Mucosa of stomach (tissue), 1 donor: ENCODE data around the gene GRM8.

ENCODE experiments used
- H3K27me3 ChIP-seq: one replicate; pipeline ENCODE4 v1.7.0; 2013; ENCODE audit warnings: mild to moderate bottlenecking, low read length; ENCODE audit not compliant: control insufficient read depth, insufficient read depth
- H3K36me3 ChIP-seq: one replicate; pipeline ENCODE4 v1.7.0; 2013; ENCODE audit warnings: low read length; ENCODE audit not compliant: control insufficient read depth, insufficient read depth
- H3K4me1 ChIP-seq: one replicate; pipeline ENCODE4 v1.7.0; 2013; ENCODE audit warnings: mild to moderate bottlenecking, low read length; ENCODE audit not compliant: control insufficient read depth, insufficient read depth
- H3K4me3 ChIP-seq: one replicate; pipeline ENCODE4 v1.7.0; 2013; ENCODE audit warnings: low read length
- H3K9ac ChIP-seq: one replicate; pipeline ENCODE4 v1.7.0; 2013; ENCODE audit warnings: mild to moderate bottlenecking, low read length, moderate library complexity
- H3K9me3 ChIP-seq: one replicate; pipeline ENCODE4 v1.7.0; 2013; ENCODE audit warnings: mild to moderate bottlenecking, low read length, moderate library complexity; ENCODE audit not compliant: control insufficient read depth
- donor health status: Pancreatic carcinoma.

GRM8 gene

DNA sequence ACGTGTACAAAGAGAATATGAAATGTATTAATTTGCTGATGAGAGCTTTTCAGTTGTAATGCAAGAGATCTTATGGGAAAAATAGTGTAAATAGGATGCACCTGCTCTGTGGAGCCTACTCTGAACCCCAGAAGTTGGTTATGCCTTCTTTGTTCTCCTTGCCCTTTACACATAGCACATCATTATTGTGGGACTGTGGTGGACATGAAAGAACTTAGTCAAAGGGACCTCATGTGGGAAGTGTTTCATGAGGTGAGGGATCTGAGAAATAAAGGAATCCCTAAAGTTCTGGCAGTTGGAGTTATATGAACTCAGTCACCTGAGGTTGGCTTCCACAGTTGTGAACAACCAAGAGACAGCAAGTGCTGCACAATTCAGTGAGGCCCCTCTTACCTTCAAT is 66.1 kb downstream of the GRM8 start:
- no peaks in the 10 kb centered on the region for H3K36me3 ChIP-seq
- no peaks in the 10 kb centered on the region for H3K9me3 ChIP-seq
- no peaks in the 10 kb centered on the region for H3K4me1 ChIP-seq
- H3K4me3 ChIP-seq: no peak overlapping the region
- no peaks in the 10 kb centered on the region for H3K27me3 ChIP-seq
- no peak overlapping the region for H3K9ac ChIP-seq

DNA sequence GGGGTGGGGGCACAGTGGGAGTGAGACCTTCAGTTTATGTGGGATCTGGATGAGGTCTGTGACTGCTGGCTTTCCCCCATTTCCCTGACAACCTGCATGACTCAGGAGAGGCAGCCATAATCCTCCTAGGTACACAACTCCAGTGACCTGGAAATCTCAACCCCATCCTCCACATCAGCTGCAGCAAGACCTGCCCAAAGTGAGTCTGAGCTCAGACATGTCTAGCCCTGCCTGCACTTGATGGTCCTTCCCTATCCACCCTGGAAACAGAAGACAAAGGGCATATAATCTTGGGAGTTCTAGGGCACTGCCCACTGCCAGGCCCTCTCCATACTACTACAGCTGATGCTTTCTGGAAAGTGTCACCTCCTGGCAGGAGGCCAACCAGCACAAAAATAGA is 75.6 kb downstream of the GRM8 start:
- Histone ChIP-seq H3K9me3 (no peaks in the 10 kb centered on the region), H3K4me3 (no peak overlapping the region), H3K9ac (no peak overlapping the region), H3K36me3 (no peaks in the 10 kb centered on the region), H3K4me1 (no peaks in the 10 kb centered on the region), H3K27me3 (no peaks in the 10 kb centered on the region)

DNA sequence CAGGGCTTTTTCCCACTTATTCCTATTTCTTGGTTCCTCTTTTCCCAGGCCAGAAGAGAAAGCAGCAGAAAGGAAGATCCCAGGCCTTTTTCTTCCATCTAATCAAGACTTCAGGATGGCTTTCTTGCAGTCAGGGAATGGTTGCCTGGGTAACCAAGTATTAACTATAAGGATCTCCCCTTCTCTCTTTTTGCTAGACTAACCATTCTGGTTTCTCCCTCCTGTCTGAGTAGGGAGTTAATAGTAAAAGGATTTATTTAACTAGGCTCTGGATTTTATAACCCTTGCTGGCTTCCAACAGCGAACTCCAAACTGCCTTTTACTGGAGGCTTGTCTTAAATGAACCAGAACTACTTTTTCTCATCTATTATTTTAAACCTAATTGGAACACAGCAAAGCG is 90.4 kb downstream of the GRM8 start:
- no peaks in the 10 kb centered on the region for H3K9me3 ChIP-seq
- no peak overlapping the region for H3K9ac ChIP-seq
- H3K27me3 ChIP-seq: no peaks in the 10 kb centered on the region
- H3K4me1 ChIP-seq: no peaks in the 10 kb centered on the region
- H3K4me3 ChIP-seq: no peak overlapping the region
- H3K36me3 ChIP-seq: no peaks in the 10 kb centered on the region

DNA sequence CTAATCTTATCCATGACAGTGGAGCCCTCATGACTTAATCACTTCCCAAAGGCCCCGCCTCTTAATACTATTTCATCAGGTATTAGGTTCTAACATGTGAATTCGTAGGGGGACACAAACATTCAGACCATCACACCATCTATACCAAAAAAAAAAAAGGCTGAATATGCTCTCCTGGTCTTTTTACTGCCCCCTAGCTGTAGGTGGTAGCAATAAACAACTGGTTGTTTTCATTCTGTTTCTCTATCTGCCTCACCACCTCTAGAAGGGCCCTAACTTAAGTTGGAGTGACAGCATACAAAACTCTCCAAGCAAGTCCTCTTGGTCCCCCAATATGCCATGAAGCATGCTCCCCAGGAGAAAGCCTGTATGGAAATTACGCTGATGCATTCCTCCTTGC is 94.1 kb downstream of the GRM8 start:
- H3K4me1 ChIP-seq: no peaks in the 10 kb centered on the region
- no peaks in the 10 kb centered on the region for H3K36me3 ChIP-seq
- H3K4me3 ChIP-seq: no peak overlapping the region
- no peak overlapping the region for H3K9ac ChIP-seq
- no peaks in the 10 kb centered on the region for H3K27me3 ChIP-seq
- H3K9me3 ChIP-seq: no peaks in the 10 kb centered on the region

DNA sequence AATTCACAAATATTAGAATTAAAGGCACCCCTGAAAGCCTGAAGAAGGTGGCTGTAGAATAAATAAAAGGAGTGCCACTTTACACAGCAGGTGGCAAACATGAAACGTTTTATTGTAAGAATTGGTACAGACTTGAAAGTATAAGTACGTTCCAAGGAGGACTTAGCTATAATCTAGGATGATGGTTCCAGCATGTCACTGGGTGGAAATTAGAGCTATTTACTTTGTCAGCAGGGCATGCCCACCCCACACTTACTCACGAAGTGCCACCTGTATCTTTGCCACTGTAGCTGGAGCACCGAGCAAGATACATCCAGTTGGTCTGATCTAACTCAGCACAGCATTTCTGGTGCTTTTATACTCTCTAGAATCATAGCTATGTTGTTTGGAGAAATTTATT is 97.8 kb downstream of the GRM8 start:
- Histone ChIP-seq H3K27me3 (no peaks in the 10 kb centered on the region), H3K9me3 (no peaks in the 10 kb centered on the region), H3K4me1 (no peaks in the 10 kb centered on the region), H3K9ac (no peak overlapping the region), H3K36me3 (no peaks in the 10 kb centered on the region), H3K4me3 (no peak overlapping the region)

DNA sequence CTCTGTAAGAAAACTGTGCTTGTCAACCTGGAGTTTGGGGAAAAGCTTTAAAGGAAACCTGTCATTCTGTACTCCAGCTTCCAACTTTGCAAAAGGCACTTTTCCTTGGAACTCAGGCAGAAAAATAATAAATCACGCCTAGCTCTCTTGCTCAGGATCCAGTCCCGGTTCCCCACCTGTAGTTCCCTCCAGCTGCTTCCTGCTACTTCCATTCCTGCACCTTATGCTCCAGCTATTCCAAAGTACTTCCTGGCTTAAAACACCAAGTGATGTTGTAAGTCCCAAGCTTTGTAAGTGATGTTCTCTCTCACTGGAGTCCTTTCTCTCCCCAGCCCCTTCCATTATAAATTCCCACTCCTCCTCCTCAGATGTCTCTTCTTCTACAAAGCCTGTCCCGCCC is 98.6 kb downstream of the GRM8 start:
- Histone ChIP-seq H3K9me3 (no peaks in the 10 kb centered on the region), H3K36me3 (no peaks in the 10 kb centered on the region), H3K4me3 (no peak overlapping the region), H3K9ac (no peak overlapping the region), H3K27me3 (no peaks in the 10 kb centered on the region), H3K4me1 (no peaks in the 10 kb centered on the region)

GRCh38 chr7:127153315-127153714 is 99.4 kb downstream of the GRM8 start:
- Histone ChIP-seq H3K4me1 (no peaks in the 10 kb centered on the region), H3K4me3 (no peak overlapping the region), H3K9ac (no peak overlapping the region), H3K36me3 (no peaks in the 10 kb centered on the region), H3K27me3 (no peaks in the 10 kb centered on the region), H3K9me3 (no peaks in the 10 kb centered on the region)

- Histone ChIP-seq H3K9ac (no peak overlapping the region), H3K9me3 (no peaks in the 10 kb centered on the region), H3K4me1 (no peaks in the 10 kb centered on the region), H3K4me3 (no peak overlapping the region), H3K36me3 (no peaks in the 10 kb centered on the region), H3K27me3 (no peaks in the 10 kb centered on the region)
Measured at GRCh38 chr7:127152423-127152822, 100.3 kb downstream of the GRM8 start.

DNA sequence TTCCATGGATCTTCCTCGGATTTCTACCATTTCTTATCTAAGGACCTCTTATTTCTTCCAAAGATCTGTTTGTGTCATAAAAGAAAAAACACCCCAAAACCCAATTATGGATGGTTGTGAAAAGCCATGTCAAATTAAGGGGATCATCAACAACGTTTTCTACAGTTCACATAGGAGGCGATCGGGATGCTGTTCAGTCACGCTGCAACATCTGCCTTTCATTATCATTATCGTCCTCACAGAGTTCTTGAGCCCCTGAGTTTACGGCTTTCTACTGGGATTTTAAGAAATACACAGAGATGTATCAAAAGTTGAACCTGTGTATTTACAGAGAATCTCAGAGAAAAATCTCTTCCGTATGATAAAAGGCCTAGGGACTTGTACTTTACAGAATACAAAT is 101.4 kb downstream of the GRM8 start:
- H3K36me3 ChIP-seq: no peaks in the 10 kb centered on the region
- H3K27me3 ChIP-seq: no peaks in the 10 kb centered on the region
- H3K9me3 ChIP-seq: no peaks in the 10 kb centered on the region
- H3K9ac ChIP-seq: no peak overlapping the region
- H3K4me3 ChIP-seq: no peak overlapping the region
- no peaks in the 10 kb centered on the region for H3K4me1 ChIP-seq

DNA sequence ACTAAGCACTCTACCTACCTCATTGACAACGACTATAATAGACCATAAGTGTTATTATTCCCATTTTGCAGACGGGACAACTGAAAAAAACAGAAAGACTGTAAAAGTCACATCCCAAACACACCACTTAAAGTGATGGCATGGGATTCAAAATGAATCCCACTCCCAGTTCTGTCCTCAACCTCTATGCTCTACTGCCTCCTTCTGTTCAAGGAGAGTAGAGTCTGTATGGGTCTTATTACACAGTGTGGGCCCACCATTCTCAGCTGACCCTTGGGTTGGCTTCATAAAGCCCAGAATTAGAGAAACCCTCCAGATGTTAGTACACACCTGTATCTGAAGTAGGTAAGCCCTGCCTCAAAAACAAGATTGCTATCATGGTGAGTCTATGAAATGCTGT is 102.2 kb downstream of the GRM8 start:
- H3K4me1 ChIP-seq: no peaks in the 10 kb centered on the region
- no peaks in the 10 kb centered on the region for H3K27me3 ChIP-seq
- H3K4me3 ChIP-seq: no peak overlapping the region
- H3K9me3 ChIP-seq: no peaks in the 10 kb centered on the region
- no peak overlapping the region for H3K9ac ChIP-seq
- no peaks in the 10 kb centered on the region for H3K36me3 ChIP-seq

GRCh38 chr7:127146746-127147536 is 105.8 kb downstream of the GRM8 start:
- Histone ChIP-seq H3K9ac (no peak overlapping the region), H3K27me3 (no peaks in the 10 kb centered on the region), H3K36me3 (no peaks in the 10 kb centered on the region), H3K9me3 (no peaks in the 10 kb centered on the region), H3K4me3 (no peak overlapping the region), H3K4me1 (no peaks in the 10 kb centered on the region)

DNA sequence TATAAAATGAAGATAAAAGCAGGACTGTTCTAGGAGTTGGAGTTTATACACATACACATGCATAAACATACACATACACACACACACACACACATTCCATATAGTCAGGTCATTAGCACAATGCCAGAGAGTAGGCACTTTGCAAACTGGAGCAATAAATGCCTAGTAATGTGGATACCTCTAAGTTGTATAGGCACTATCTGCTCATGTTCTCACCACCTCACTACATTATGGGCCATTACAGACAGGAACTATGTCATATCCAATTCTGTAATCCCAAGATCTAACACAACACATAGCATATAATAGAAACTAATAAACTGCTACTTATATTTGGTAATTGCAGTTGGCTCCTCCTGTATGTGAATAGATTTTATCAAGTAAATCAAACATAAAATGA is 115.6 kb downstream of the GRM8 start:
- H3K36me3 ChIP-seq: no peaks in the 10 kb centered on the region
- no peak overlapping the region for H3K9ac ChIP-seq
- H3K4me3 ChIP-seq: no peak overlapping the region
- no peaks in the 10 kb centered on the region for H3K9me3 ChIP-seq
- H3K4me1 ChIP-seq: no peaks in the 10 kb centered on the region
- H3K27me3 ChIP-seq: no peaks in the 10 kb centered on the region
